Heart left ventricle (tissue), 16 donors: ENCODE data around the gene DAPP1. TPM values are rescaled to one million over a fixed set of nuclear protein-coding genes. Genes with fewer than 3 reads are reported as not detected.

Experiments
- ATAC-seq, 4 donors: fragments of 200-7000 bp; cut with Tn5 transposase; one replicate each; pipeline ENCODE4 v1.9.1; 2020 to 2022; ENCODE audit warnings: moderate library complexity in 4 of 4, mild to moderate bottlenecking in 3 of 4, moderate number of reproducible peaks in 1 of 4
- DNase-seq, 5 donors: peaks; one replicate each; pipeline ENCODE4 v3.0.0-alpha.2; 2020
- H3K27ac ChIP-seq, 12 donors: fragments of 200-600 bp; sonication (generic) in 4 of 12; one replicate each; pipeline versions ENCODE4 v1.5.0 to v1.8.0; 2016 to 2022; ENCODE audit warnings: mild to moderate bottlenecking in 2 of 12
- H3K27me3 ChIP-seq, 9 donors: fragments of 200-600 bp; sonication (generic) in 2 of 9; one replicate each; pipeline versions ENCODE4 v1.5.1 to v1.8.0; 2016 to 2022; ENCODE audit warnings: mild to moderate bottlenecking in 3 of 9
- H3K36me3 ChIP-seq, 9 donors: fragments of 200-600 bp; sonication (generic) in 2 of 9; one replicate each; pipeline versions ENCODE4 v1.5.0 to v1.8.0; 2018 to 2022; ENCODE audit warnings: mild to moderate bottlenecking in 2 of 9
- H3K4me1 ChIP-seq, 12 donors: fragments of 200-600 bp; sonication (generic) in 4 of 12; one replicate each; pipeline versions ENCODE4 v1.5.0 to v1.8.0; 2016 to 2022; ENCODE audit warnings: mild to moderate bottlenecking in 3 of 12
- H3K4me3 ChIP-seq, 12 donors: fragments of 200-600 bp; sonication (generic) in 4 of 12; one replicate each; pipeline versions ENCODE4 v1.5.0 to v1.8.0; 2017 to 2022; ENCODE audit warnings: mild to moderate bottlenecking in 9 of 12, moderate library complexity in 4 of 12
- H3K9me3 ChIP-seq, 12 donors: fragments of 200-600 bp; sonication (generic) in 4 of 12; one replicate each; pipeline versions ENCODE4 v1.5.0 to v1.8.0; 2016 to 2022; ENCODE audit warnings: mild to moderate bottlenecking in 1 of 12
- CTCF ChIP-seq, 12 donors: fragments of 200-600 bp; sonication (generic) in 4 of 12; IDR thresholded peaks; one replicate each; pipeline versions ENCODE4 v1.5.0 to v1.8.0; 2018 to 2022; ENCODE audit warnings: antibody characterized with exemption in 12 of 12, mild to moderate bottlenecking in 5 of 12
- POLR2A ChIP-seq, 2 donors: fragments of 450-650 bp; IDR thresholded peaks; one replicate each; pipeline ENCODE4 v1.6.1; 2017; ENCODE audit warnings: antibody characterized with exemption in 2 of 2, mild to moderate bottlenecking in 2 of 2, moderate library complexity in 2 of 2
- WGBS, 4 donors: extraction: QIAGEN DNeasy Blood & Tissue Kit in 2 of 4; methylation state at CpG; one replicate each; pipeline versions ENCODE4 v1.1.5 to v1.1.7; 2013 to 2018; 5-methylcytosine and 5-hydroxymethylcytosine counted together
- intact Hi-C, 10 donors: fragments of 100-400 bp; cut with DNase I; formaldehyde crosslinking; loops; one replicate each; pipeline versions ENCODE4 v1.11.1 to v1.14.2; 2022
- polyA plus RNA-seq, 2 donors: library from polyadenylated mRNA; stranded (reverse); fragments of 200-250 nt; gene quantifications; one replicate each; pipeline ENCODE4 v1.2.3, GENCODE V29; 2013
- total RNA-seq, 9 donors: library from RNA; depleted of rRNA in 2 of 9; stranded (reverse); fragments of >200 nt in 2 of 9; fragmentation: NEBNext Ultra II Directional in 3 of 9; extraction: Animal tissue kit (Norgen Biotek cat#: 25700) in 3 of 9; gene quantifications; one replicate each; pipeline versions ENCODE4 v1.1.0 to v1.2.4, GENCODE V29; 2016 to 2023
- donor health status: ischemic (EF 13 %, LVEDD 7.1; RV severe dilation, severe dysfunction).
- donor health status: healthy with polysubstance abuse.
- donor health status: DM: no; HTN: yes; CAD: no.
- donor health status: DM: no; HTN: no; CAD: no.
- donor health status: ischemic (EF 25% LVEDD 6.9; RV normal size, moderate dysfunction).
- donor health status: ischemic (EF 25% LVEDD 5.7; RV mildly dilated, moderate dysfunction).
- donor health status: healthy.
- donor health status: DM: yes; HTN: yes; CAD: no.
- donor health status: ischemic (EF 35%, LVEDD 5.7; RV mildly dilated, moderate dysfunction).
- donor health status: nonischemic (EF 11% LVEDD 7.7; RV severe dilation, severe dysfunction).
- donor health status: DM: yes; HTN: yes; CAD: no.
- donor health status: PGD.
- donor health status: ischemic (EF 29% LVEDD 5.4; RV normal size, mild dysfunction).
- donor health status: nonischemic (EF 23%, LVEDD 6.1; RV moderate dilation, normal function).

The DAPP1 gene
- total and polyA plus RNA-seq, 11 donors, result 0.19 to 7.5 (median 0.30) TPM

GRCh38 chr4:99809326-99809725 is 7.3 kb upstream of the DAPP1 start:
- peaks cover 0 to 10% (median 0%) of the 10 kb centered on the region in 12 donors for H3K4me1 ChIP-seq
- TF ChIP-seq CTCF (IDR thresholded peaks at IDR 0.05) (no peak), POLR2A (IDR thresholded peaks at IDR 0.05) (no peak)
- H3K27ac ChIP-seq, result no peak overlapping the region
- DNase-seq (no peak), ATAC-seq (no peak)
- no peaks in the 10 kb centered on the region for H3K36me3 ChIP-seq
- no peaks in the 10 kb centered on the region for H3K27me3 ChIP-seq
- H3K4me3 ChIP-seq, result no peak overlapping the region
- intact Hi-C loops, result loop anchor here in 9 of 10 donors (2.0 to 10.0 kb wide), 8 partner anchors 82 to 249 kb away; partner anchors contain the start of genes DNAJB14 (in 2 of the 9) and TRMT10A (in 2 of the 9)
- WGBS, 4 donors, result 79 to 88% (median 87%) methylated on average over 1 of the region's 1 CpG
- no peaks in the 10 kb centered on the region for H3K9me3 ChIP-seq

- TF ChIP-seq CTCF (IDR thresholded peaks at IDR 0.05) (no peak), POLR2A (IDR thresholded peaks at IDR 0.05) (no peak)
- Histone ChIP-seq H3K4me3 (no peak overlapping the region), H3K27ac (no peak overlapping the region), H3K27me3 (no peaks in the 10 kb centered on the region), H3K4me1 (peaks cover 0 to 18% (median 0%) of the 10 kb centered on the region in 12 donors), H3K36me3 (no peaks in the 10 kb centered on the region), H3K9me3 (no peaks in the 10 kb centered on the region)
- intact Hi-C loops, result loop anchor here in 8 of 10 donors (2.0 to 10.0 kb wide), 9 partner anchors 64 to 250 kb away; partner anchors contain the start of genes DNAJB14 (in 2 of the 8) and H2AZ1 (in 1 of the 8)
- ATAC-seq (no peak), DNase-seq (no peak)
Observed at GRCh38 chr4:99810536-99810935, 6.1 kb upstream of the DAPP1 start.

GRCh38 chr4:99811117-99811516 is 5.5 kb upstream of the DAPP1 start:
- Histone ChIP-seq H3K4me3 (no peak overlapping the region), H3K4me1 (peaks cover 0 to 22% (median 0%) of the 10 kb centered on the region in 12 donors)
- intact Hi-C loops, result loop anchor here in 8 of 10 donors (2.0 to 10.0 kb wide), 9 partner anchors 64 to 250 kb away; partner anchors contain the start of genes DNAJB14 (in 2 of the 8) and H2AZ1 (in 1 of the 8)

GRCh38 chr4:99811850-99812249 is 4.8 kb upstream of the DAPP1 start:
- Histone ChIP-seq H3K9me3 (no peaks in the 10 kb centered on the region), H3K27ac (no peak overlapping the region), H3K4me1 (peaks cover 0 to 28% (median 0%) of the 10 kb centered on the region in 12 donors), H3K4me3 (no peak overlapping the region), H3K27me3 (no peaks in the 10 kb centered on the region), H3K36me3 (no peaks in the 10 kb centered on the region)
- ATAC-seq, result no peak
- WGBS, 4 donors, result 43 to 63% (median 52%) methylated on average over 1 of the region's 1 CpG
- intact Hi-C loops, result loop anchor here in 8 of 10 donors (2.0 to 10.0 kb wide), 9 partner anchors 63 to 251 kb away; partner anchors contain the start of genes DNAJB14 (in 2 of the 8) and H2AZ1 (in 1 of the 8)
- TF ChIP-seq CTCF (IDR thresholded peaks at IDR 0.05) (peak; percentile 16 to 57 (median 39)), POLR2A (IDR thresholded peaks at IDR 0.05) (no peak)
- no peak for DNase-seq

More at GRCh38 chr4:99811117-99811516, 5.5 kb upstream of the DAPP1 start:
- Histone ChIP-seq H3K27ac (no peak overlapping the region), H3K27me3 (no peaks in the 10 kb centered on the region), H3K9me3 (no peaks in the 10 kb centered on the region), H3K36me3 (no peaks in the 10 kb centered on the region)
- WGBS, 4 donors, result 59 to 71% (median 63%) methylated on average over 1 of the region's 1 CpG
- ATAC-seq (no peak), DNase-seq (no peak)
- TF ChIP-seq POLR2A (IDR thresholded peaks at IDR 0.05) (no peak), CTCF (IDR thresholded peaks at IDR 0.05) (no peak)
